WTC11 (cell line): ENCODE results near the gene LTA. TPM values are rescaled to one million over a fixed set of nuclear protein-coding genes. Genes with fewer than 3 reads are reported as not detected.
A peak's percentile ranks its signal among the peaks of the same experiment; 100 is the strongest.

Source experiments
- AR ChIP-seq: fragments of 250-450 bp; sonication (Bioruptor Pico); IDR thresholded peaks from 2 replicates; pipeline ENCODE4 v1.9.0; 2021; ENCODE audit warnings: mild to moderate bottlenecking
- ATF2 ChIP-seq: sonication (generic); formaldehyde crosslinking; IDR thresholded peaks from 2 replicates; pipeline ENCODE4 v1.8.1; 2022; ENCODE audit warnings: low read depth, missing genetic modification reagents, borderline replicate concordance
- E2F5 ChIP-seq: sonication (generic); formaldehyde crosslinking; IDR thresholded peaks from 2 replicates; pipeline ENCODE4 v1.8.1; 2022; ENCODE audit warnings: mild to moderate bottlenecking, moderate library complexity, missing genetic modification reagents
- EMX1 ChIP-seq: fragments of 250-450 bp; sonication (Bioruptor Pico); IDR thresholded peaks from 2 replicates; pipeline ENCODE4 v1.8.0; 2021; ENCODE audit warnings: mild to moderate bottlenecking
- ESRRA ChIP-seq: sonication (generic); formaldehyde crosslinking; IDR thresholded peaks from 2 replicates; pipeline ENCODE4 v1.8.1; 2022; ENCODE audit warnings: mild to moderate bottlenecking, missing genetic modification reagents, borderline replicate concordance
- FOXP4 ChIP-seq: sonication (generic); formaldehyde crosslinking; IDR thresholded peaks from 2 replicates; pipeline ENCODE4 v1.8.0; 2022; ENCODE audit warnings: mild to moderate bottlenecking, missing genetic modification reagents
- GABPB1 ChIP-seq: sonication (generic); formaldehyde crosslinking; IDR thresholded peaks from 2 replicates; pipeline ENCODE4 v1.8.1; 2023; ENCODE audit warnings: mild to moderate bottlenecking, missing genetic modification reagents
- GTF2I ChIP-seq: fragments of 250-450 bp; sonication (Bioruptor Pico); conservative IDR thresholded peaks from 2 replicates; pipeline ENCODE4 v1.4.0; 2021; ENCODE audit warnings: mild to moderate bottlenecking
- PRDM15 ChIP-seq: sonication (generic); formaldehyde crosslinking; IDR thresholded peaks from 2 replicates; pipeline ENCODE4 v1.8.0; 2022; ENCODE audit warnings: missing genetic modification reagents
- PREB ChIP-seq: sonication (generic); formaldehyde crosslinking; IDR thresholded peaks from 2 replicates; pipeline ENCODE4 v1.8.1; 2022; ENCODE audit warnings: mild to moderate bottlenecking, missing genetic modification reagents, moderate library complexity, borderline replicate concordance
- TCF7 ChIP-seq: sonication (generic); formaldehyde crosslinking; IDR thresholded peaks from 2 replicates; pipeline ENCODE4 v1.8.0; 2022; ENCODE audit warnings: mild to moderate bottlenecking, low read depth, missing genetic modification reagents, moderate library complexity
- ZNF281 ChIP-seq: sonication (generic); formaldehyde crosslinking; IDR thresholded peaks from 2 replicates; pipeline ENCODE4 v1.8.0; 2023; ENCODE audit warnings: mild to moderate bottlenecking, missing genetic modification reagents
- ZNF425 ChIP-seq: fragments of 250-450 bp; sonication (Bioruptor Pico); conservative IDR thresholded peaks from 2 replicates; pipeline ENCODE4 v1.9.0; 2021; ENCODE audit warnings: mild to moderate bottlenecking
- total RNA-seq: library from RNA; stranded (reverse); gene quantifications from 3 replicates; pipeline ENCODE4 v1.2.3, GENCODE V29; 2021

Gene LTA
- total RNA-seq, 1 experiment from 2014 or later, result 0.46 TPM

- TF ChIP-seq ZNF425 (CRISPR knock-in tag) (no peak), ESRRA (CRISPR knock-in tag) (peak; percentile 96; the same call in 1 of the 2 replicates), AR (CRISPR knock-in tag) (peak; percentile 51; the same call in 1 of the 2 replicates), ZNF281 (CRISPR knock-in tag) (0 out of 2 replicates have a peak, but pooled peaks have one; percentile 21), GTF2I (CRISPR knock-in tag) (no peak), FOXP4 (peak; percentile 55; the same call in 1 of the 2 replicates), ATF2 (CRISPR knock-in tag) (no peak), TCF7 (no peak), E2F5 (CRISPR knock-in tag) (peak; percentile 78; the same call in 1 of the 2 replicates), GABPB1 (peak; percentile 76), PREB (CRISPR knock-in tag) (0 out of 2 replicates have a peak, but pooled peaks have one; percentile 8), EMX1 (CRISPR knock-in tag) (0 out of 2 replicates have a peak, but pooled peaks have one; percentile 19), PRDM15 (CRISPR knock-in tag) (no peak)
These were observed 30.2 kb upstream of the LTA start, which contains the start of gene DDX39B (continued) for GRCh38 chr6:31541658-31542521.
